ENCODE data around the gene RPUSD2. TPM values are rescaled to one million over a fixed set of nuclear protein-coding genes. Genes with fewer than 3 reads are reported as not detected.

RPUSD2 gene
- total RNA-seq, 1 experiment from 2014 or later = 24.4 TPM

DNA sequence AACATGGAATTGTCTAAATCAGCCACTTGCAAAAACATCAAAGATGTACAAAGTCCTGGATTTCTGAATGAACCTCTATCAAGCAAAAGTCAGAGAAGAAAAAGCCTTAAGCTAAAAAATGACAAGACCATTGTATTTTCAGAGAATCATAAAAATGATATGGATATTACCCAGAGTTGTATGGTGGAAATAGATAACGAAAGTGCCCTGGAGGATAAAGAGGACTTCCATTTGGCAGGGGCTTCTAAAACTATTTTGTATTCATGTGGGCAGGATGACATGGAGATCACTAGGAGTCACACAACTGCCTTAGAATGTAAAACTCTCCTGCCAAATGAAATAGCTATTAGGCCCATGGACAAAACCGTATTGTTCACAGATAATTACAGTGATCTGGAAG, 54.3 kb downstream of the RPUSD2 start:
- no peaks in the 10 kb centered on the region for H4K20me1 ChIP-seq (ENCODE audit: low read length)
- no peaks in the 10 kb centered on the region for H3K9me2 ChIP-seq (replicated peaks; ENCODE audit: low read length)
- no peak overlapping the region for H3K4me3 ChIP-seq (ENCODE audit: low read length)
- TF ChIP-seq EZH2 (IDR thresholded peaks at IDR 0.05; ENCODE audit: low read length, unreplicated experiment) (no peak), EZH2phosphoT487 (IDR thresholded peaks at IDR 0.05; ENCODE audit: borderline replicate concordance, low read length) (no peak)
- TF ChIP-seq, protein P1, sequence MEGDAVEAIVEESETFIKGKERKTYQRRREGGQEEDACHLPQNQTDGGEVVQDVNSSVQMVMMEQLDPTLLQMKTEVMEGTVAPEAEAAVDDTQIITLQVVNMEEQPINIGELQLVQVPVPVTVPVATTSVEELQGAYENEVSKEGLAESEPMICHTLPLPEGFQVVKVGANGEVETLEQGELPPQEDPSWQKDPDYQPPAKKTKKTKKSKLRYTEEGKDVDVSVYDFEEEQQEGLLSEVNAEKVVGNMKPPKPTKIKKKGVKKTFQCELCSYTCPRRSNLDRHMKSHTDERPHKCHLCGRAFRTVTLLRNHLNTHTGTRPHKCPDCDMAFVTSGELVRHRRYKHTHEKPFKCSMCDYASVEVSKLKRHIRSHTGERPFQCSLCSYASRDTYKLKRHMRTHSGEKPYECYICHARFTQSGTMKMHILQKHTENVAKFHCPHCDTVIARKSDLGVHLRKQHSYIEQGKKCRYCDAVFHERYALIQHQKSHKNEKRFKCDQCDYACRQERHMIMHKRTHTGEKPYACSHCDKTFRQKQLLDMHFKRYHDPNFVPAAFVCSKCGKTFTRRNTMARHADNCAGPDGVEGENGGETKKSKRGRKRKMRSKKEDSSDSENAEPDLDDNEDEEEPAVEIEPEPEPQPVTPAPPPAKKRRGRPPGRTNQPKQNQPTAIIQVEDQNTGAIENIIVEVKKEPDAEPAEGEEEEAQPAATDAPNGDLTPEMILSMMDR (conservative IDR thresholded peaks at IDR 0.05; ENCODE audit: low read depth, low read length) = no peak
- no peaks in the 10 kb centered on the region for H3K9me3 ChIP-seq (ENCODE audit: low read length)
- no peaks in the 10 kb centered on the region for H3K79me2 ChIP-seq (ENCODE audit: low read length)
- no peaks in the 10 kb centered on the region for H3K4me1 ChIP-seq (ENCODE audit: insufficient read depth, low read length)
- intact Hi-C loops (cut with micrococcal nuclease) = no loop called here
- no peak overlapping the region for H3K9ac ChIP-seq (ENCODE audit: low read length)
- H3K4me2 ChIP-seq (ENCODE audit: low read length) = no peak overlapping the region
- no TSS peak for BruUV-seq (replicated peaks)
- ChIA-PET POLR2A (ENCODE audit: unreplicated experiment) (no interaction called here), CTCF (no interaction called here)
- H2AFZ ChIP-seq (ENCODE audit: low read length) = no peak overlapping the region
- H3K27ac ChIP-seq (ENCODE audit: low read length) = no peak overlapping the region
- DNase-seq (no peak), ATAC-seq (no peak)
- H3F3A ChIP-seq (ENCODE audit: low read length, unreplicated experiment) = peaks cover 4% of the 10 kb centered on the region
- H3K36me3 ChIP-seq (ENCODE audit: low read depth, low read length) = peaks cover 20% of the 10 kb centered on the region
- H3K27me3 ChIP-seq (ENCODE audit: low read length) = no peaks in the 10 kb centered on the region

Other genes starting within 250 kb of the RPUSD2 start
- gene INAFM2, start 245.6 kb upstream of the RPUSD2 start, total RNA-seq (2014; rRNA removed) = 22.1 and 32.1 TPM in 2 replicates
- 56.1 and 101 TPM in 2 replicates for gene CCDC9B, start 228.4 kb upstream of the RPUSD2 start, total RNA-seq (2014; rRNA removed)
- not detected in 2 replicates for gene PHGR1, start 218.3 kb upstream of the RPUSD2 start, total RNA-seq (2014; rRNA removed)
- 0.87 and 2.7 TPM in 2 replicates for gene DISP2, start 211.1 kb upstream of the RPUSD2 start, total RNA-seq (2014; rRNA removed)
- gene KNSTRN, start 186.6 kb upstream of the RPUSD2 start, total RNA-seq (2014; rRNA removed) = 115 and 125 TPM in 2 replicates
- 58.9 and 59.4 TPM in 2 replicates for gene IVD, start 163.5 kb upstream of the RPUSD2 start, total RNA-seq (2014; rRNA removed)
- gene BAHD1, start 128.3 kb upstream of the RPUSD2 start, total RNA-seq (2014; rRNA removed) = 18.8 and 19.9 TPM in 2 replicates
- gene CHST14, start 98.3 kb upstream of the RPUSD2 start, total RNA-seq (2014; rRNA removed) = 12.2 and 13.0 TPM in 2 replicates
- gene CCDC32, start 4.3 kb upstream of the RPUSD2 start, total RNA-seq (2014; rRNA removed) = 16.1 and 19.9 TPM in 2 replicates
- 33.5 and 33.8 TPM in 2 replicates for gene KNL1, start 24.9 kb downstream of the RPUSD2 start, total RNA-seq (2014; rRNA removed)
- 17.3 and 21.9 TPM in 2 replicates for gene RAD51, start 125.9 kb downstream of the RPUSD2 start, total RNA-seq (2014; rRNA removed)
- 21.4 and 34.0 TPM in 2 replicates for gene RMDN3, start 186.0 kb downstream of the RPUSD2 start, total RNA-seq (2014; rRNA removed)
- 58.9 and 65.8 TPM in 2 replicates for gene GCHFR, start 194.8 kb downstream of the RPUSD2 start, total RNA-seq (2014; rRNA removed)
- 0.63 and 1.5 TPM in 2 replicates for gene C15orf62, start 200.7 kb downstream of the RPUSD2 start, total RNA-seq (2014; rRNA removed)
- 32.3 and 39.6 TPM in 2 replicates for gene ZFYVE19, start 237.8 kb downstream of the RPUSD2 start, total RNA-seq (2014; rRNA removed)
- 51.2 and 53.3 TPM in 2 replicates for gene DNAJC17, start 238.2 kb downstream of the RPUSD2 start, total RNA-seq (2014; rRNA removed)